Ovary (tissue), 3 donors: ENCODE data around the gene LDLRAD4.

Experiments used
- CTCF ChIP-seq, 3 donors: fragments of 450-650 bp in 2 of 3; fragments of 200-600 bp in 1 of 3; IDR thresholded peaks; one replicate each; pipeline versions ENCODE4 v1.5.1 to v1.8.0; 2016 to 2022; ENCODE audit warnings: antibody characterized with exemption in 3 of 3, mild to moderate bottlenecking in 1 of 3
- EP300 ChIP-seq: sonication (generic); formaldehyde crosslinking; IDR thresholded peaks from one replicate; pipeline ENCODE4 v1.6.1; 2017; ENCODE audit warnings: antibody characterized with exemption
- donor health status: DM: no; HTN: no; CAD: no.

GRCh38 chr18:13320096-13320495, 101.5 kb downstream of the LDLRAD4 start:
- no peak for TF ChIP-seq CTCF (IDR thresholded peaks at IDR 0.05)
- TF ChIP-seq EP300: no peak
